WI38 (cell line): Measurements from ENCODE around the gene DDX49.

Experiments
- H3K4me3 ChIP-seq: 2 replicates; pipeline ENCODE4 v1.5.1; 2011; ENCODE audit warnings: low read depth, mild to moderate bottlenecking, control low read depth, low read length
- TF ChIP-seq, protein P1 (sequence below): IDR thresholded peaks from 2 replicates; pipeline ENCODE4 v1.5.1; 2012; ENCODE audit warnings: low read depth, mild to moderate bottlenecking, control low read depth, low read length

DDX49 gene

DNA sequence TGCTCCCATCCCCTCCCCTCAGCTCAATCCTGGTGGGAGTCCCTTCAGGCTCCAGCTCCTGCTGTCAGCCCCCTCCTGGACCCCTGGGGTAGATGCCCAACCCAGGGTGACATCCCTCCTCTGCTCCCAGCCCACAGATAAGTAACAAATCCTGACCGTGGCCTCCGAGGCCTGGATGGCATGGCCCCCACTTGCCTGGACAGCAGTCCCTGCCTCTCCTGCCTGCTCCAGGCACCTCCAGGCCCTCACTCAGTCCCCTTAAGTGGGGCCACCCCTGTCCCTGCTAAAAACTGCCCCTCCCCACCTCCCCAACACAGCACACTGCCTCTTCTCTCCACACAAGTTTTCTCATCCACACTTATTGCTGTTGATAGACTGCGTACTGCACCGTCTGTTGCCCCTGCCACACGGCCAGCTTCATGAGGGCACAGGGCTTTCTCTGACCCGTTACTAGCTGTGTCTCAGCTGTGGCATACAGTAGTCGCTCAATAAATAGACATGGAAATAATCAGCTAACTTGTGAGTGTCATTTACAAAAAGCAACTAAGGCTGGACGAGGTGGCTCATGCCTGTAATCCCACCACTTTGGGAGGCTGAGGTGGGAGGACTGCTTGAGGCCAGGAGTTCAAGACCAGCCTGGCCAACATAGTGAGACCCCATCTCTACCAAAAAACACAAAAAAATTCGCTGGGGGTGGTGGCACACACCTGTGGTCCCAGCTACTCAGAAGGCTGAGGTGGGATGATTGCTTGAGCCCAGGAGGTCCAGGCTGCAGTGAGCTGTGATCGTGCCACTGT is 29.4 kb upstream of the DDX49 start:
- H3K4me3 ChIP-seq, result no peak overlapping the region
- TF ChIP-seq, protein P1, sequence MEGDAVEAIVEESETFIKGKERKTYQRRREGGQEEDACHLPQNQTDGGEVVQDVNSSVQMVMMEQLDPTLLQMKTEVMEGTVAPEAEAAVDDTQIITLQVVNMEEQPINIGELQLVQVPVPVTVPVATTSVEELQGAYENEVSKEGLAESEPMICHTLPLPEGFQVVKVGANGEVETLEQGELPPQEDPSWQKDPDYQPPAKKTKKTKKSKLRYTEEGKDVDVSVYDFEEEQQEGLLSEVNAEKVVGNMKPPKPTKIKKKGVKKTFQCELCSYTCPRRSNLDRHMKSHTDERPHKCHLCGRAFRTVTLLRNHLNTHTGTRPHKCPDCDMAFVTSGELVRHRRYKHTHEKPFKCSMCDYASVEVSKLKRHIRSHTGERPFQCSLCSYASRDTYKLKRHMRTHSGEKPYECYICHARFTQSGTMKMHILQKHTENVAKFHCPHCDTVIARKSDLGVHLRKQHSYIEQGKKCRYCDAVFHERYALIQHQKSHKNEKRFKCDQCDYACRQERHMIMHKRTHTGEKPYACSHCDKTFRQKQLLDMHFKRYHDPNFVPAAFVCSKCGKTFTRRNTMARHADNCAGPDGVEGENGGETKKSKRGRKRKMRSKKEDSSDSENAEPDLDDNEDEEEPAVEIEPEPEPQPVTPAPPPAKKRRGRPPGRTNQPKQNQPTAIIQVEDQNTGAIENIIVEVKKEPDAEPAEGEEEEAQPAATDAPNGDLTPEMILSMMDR, result no peak

DNA sequence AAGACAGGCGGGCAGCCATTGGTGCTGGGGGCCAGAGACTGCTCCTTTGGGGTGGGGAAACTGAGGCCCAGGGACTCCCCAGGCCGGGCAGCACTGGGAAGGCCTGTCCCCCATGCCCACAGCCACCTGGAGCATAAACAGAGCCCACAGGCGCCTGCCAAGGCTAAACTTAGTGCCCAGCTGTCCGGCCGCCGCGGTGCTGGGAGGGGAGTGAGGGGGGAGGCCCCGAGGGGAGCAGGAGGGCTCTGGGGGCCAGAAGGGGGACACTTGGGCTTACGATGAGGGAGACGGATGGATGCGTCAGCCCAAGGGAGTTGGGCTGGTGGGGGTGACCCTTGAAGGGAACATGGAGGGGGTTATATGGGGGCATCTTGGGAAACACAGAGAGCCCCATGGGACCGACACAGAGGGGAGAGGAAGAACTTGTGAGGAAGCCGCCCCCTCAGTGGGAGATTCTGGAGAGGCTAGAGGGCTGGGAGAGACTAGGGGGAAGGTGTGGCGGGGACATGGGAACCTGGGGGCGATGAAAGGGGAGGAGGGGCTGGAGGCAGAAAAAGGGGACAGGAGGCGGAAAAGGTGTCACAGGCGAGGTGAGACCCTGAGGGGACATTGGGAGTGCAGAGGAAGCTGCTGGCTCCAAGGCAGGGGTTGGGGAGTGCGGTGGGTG is 25.8 kb upstream of the DDX49 start:
- no peak overlapping the region for H3K4me3 ChIP-seq
- TF ChIP-seq, protein P1, result no peak

DNA sequence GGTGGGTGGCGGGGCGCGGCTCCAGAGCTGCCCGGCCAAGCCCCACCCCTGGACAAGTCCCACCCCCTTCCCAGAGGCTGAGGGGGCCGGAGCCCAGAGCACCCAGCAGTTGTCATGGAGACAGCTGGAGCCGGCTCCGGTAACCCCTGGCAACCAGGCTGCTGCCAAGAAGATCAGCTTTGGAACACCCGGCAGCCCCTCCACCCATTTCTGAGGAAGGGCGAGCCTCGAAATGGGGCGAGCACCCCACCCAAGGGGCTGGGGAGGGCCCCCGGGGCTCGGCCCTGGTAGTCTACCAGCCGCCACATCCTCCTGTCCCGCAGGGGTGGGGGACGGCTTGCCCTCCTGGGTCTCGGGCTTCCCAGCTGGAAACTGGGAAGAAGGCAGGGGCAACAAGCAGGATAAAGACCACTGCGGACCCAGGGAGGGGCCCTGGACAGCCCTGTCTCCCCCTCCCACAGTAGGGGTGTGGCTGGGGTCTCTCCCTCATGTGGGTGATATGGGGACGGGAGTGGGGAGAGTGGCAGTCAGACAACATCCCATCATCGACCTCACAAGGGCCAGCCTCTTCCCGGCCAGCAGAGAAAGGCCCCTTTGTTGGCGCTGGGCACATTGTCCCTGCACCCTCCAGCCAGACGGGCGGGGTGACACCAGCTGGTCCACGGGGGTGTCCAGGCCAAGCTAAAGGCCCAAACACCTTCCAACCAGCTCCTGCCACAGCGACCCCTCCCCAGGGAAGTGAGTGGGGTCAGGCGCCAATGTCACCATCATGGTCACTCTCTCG is 25.1 kb upstream of the DDX49 start:
- TF ChIP-seq, protein P1, result no peak
- H3K4me3 ChIP-seq, result peak overlapping the region; percentile 50

DNA sequence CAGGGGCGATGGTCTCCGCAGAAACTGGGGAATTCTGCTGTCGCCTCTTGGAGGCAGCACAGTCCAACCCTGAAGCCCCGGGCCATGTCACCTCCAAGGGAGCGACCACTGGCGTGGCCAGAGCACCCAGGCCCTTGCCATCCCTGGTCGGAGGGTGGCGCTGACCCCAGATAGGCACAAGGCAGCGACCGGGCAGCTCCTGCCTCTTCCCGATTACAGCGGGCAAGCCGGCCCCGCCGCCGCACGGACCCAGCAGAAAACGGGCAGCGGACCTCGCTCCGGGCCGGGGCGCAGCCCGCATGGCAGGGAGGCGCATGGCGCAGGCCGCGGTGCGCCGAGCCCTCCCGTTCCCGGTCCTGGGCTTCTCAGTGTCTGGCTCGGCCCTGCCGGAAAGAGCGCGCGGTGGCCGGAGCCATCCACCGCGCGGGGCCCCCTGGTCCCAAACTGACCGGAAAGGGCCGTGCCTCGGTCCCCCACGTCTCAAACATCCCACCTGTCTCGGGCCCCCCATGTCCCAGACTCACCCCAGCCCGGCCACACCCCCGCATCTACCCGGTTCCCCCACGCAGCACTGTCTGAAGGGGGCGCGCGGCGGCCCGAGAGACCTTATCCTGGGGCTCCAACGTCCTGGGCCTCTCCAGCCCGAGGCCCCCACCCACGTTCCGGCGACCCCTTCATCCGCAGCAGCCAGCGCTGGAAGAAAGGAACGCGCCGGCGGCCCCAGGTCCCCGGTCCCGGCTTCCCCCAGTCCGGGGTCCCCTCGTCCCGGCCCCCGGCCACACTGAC is 24.3 kb upstream of the DDX49 start:
- TF ChIP-seq, protein P1, result peak; percentile 8; the same call in 1 of the 2 replicates
- peak overlapping the region; percentile 50 for H3K4me3 ChIP-seq

DNA sequence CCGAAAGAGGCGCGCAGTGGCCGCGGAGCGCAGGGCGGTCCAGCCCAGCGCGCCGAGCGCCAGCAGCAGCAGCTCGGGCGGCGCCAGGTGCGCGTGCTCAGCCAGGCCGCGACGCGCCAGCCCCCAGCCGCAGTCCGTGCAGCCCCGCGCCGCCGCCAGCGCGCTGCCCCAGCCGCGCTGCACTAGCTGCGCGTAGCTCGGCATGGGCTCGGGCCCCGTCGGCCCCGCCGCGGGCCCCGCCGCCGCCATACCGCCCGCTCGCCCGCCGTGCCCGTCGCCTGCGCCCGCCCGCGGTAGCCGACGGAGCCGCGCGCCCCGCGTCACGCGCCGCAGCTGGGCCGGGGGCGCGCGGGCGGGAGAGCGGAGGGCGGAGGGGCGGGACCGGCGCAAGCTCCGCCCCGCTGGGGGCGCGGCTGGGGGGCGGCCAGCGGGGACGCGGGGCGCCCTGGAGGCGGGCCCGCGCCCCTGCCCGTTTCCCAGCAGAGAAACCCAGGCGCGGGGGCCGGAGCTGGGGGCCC is 23.6 kb upstream of the DDX49 start, which contains the start of gene CERS1:
TSS of gene CERS1 (minus strand) at position 335 of the 518 bp plus-strand sequence. CDS start at position 249, 86 bp downstream.
- TF ChIP-seq, protein P1, result no peak
- peak within 1 kb of the TSS; percentile 50 for H3K4me3 ChIP-seq

DNA sequence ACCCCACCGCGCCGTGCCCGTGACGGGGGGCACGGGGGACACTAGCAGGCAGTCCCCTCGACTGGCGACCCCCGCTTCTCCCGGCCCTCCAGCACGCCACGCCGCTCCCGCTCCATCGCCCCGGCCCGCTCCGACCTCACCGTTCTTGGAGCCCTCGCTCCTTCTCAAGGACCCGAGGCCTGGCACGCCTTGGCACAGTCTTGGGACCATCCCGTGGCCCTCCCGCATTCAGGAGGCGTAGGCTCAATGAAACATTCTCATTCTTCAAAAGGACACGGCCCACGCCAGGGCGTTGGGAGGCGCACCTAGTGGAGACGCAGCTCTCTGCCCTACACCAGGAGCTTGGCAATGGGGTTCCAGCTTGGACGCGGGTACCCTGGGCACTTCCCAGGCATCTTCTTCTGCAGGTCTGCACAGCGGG is 23.1 kb upstream of the DDX49 start:
- H3K4me3 ChIP-seq, result no peak overlapping the region
- TF ChIP-seq, protein P1, result no peak
